DOHH2 (cell line): Measurements from ENCODE around the gene HOXA5.

Source experiments
- H3F3A ChIP-seq: fragments of 200-600 bp; sonication (generic), shearing (Covaris generic); 2 replicates; pipeline ENCODE4 v1.6.0; 2016; ENCODE audit warnings: antibody characterized with exemption, mild to moderate bottlenecking; ENCODE audit not compliant: control insufficient read depth, insufficient read depth
- H3K27ac ChIP-seq: fragments of 200-600 bp; sonication (generic); 2 replicates; pipeline ENCODE4 v1.5.1; 2014; ENCODE audit warnings: low read depth, mild to moderate bottlenecking, low read length, moderate library complexity
- H3K27me3 ChIP-seq: fragments of 200-600 bp; sonication (generic); 2 replicates; pipeline ENCODE4 v1.6.1; 2014; ENCODE audit warnings: mild to moderate bottlenecking, low read length, mixed read lengths; ENCODE audit not compliant: control insufficient read depth
- H3K36me3 ChIP-seq: fragments of 200-600 bp; sonication (generic); 2 replicates; pipeline ENCODE4 v1.6.1; 2014; ENCODE audit warnings: mild to moderate bottlenecking, low read length, moderate library complexity, mixed read lengths; ENCODE audit not compliant: control insufficient read depth
- H3K4me1 ChIP-seq: fragments of 200-600 bp; sonication (generic); 2 replicates; pipeline ENCODE4 v1.6.1; 2014; ENCODE audit warnings: mild to moderate bottlenecking, low read length, mixed read lengths; ENCODE audit not compliant: control insufficient read depth
- H3K4me2 ChIP-seq: fragments of 200-600 bp; sonication (generic); 2 replicates; pipeline ENCODE4 v1.6.0; 2014; ENCODE audit warnings: mild to moderate bottlenecking, low read length, moderate library complexity
- H3K4me3 ChIP-seq: fragments of 200-600 bp; sonication (generic); 2 replicates; pipeline ENCODE4 v1.5.1; 2014; ENCODE audit warnings: mild to moderate bottlenecking, low read length, mixed read lengths
- H3K79me2 ChIP-seq: fragments of 200-600 bp; sonication (generic); 2 replicates; pipeline ENCODE4 v1.6.1; 2014; ENCODE audit warnings: mild to moderate bottlenecking, low read length, mixed read lengths; ENCODE audit not compliant: control insufficient read depth
- H3K9me2 ChIP-seq: fragments of 200-600 bp; sonication (generic); replicated peaks from 2 replicates; pipeline ENCODE4 v1.6.1; 2014; ENCODE audit warnings: mild to moderate bottlenecking, low read length, mixed read lengths; ENCODE audit not compliant: control insufficient read depth
- H3K9me3 ChIP-seq: fragments of 200-600 bp; sonication (generic); 2 replicates; pipeline ENCODE4 v1.6.1; 2014; ENCODE audit warnings: antibody characterized with exemption, low read length, mixed read lengths; ENCODE audit not compliant: control insufficient read depth, insufficient read depth
- H4K20me1 ChIP-seq: fragments of 200-600 bp; sonication (generic); 2 replicates; pipeline ENCODE4 v1.6.0; 2014; ENCODE audit warnings: low read depth, mild to moderate bottlenecking, antibody characterized with exemption, low read length, moderate library complexity; ENCODE audit not compliant: control insufficient read depth, insufficient read depth
- CTCF ChIP-seq: fragments of 200-600 bp; sonication (generic); IDR thresholded peaks from one replicate; pipeline ENCODE4 v1.5.1; 2014; ENCODE audit warnings: antibody characterized with exemption, mild to moderate bottlenecking, low read depth, low read length; ENCODE audit not compliant: poor library complexity, severe bottlenecking
- EZH2phosphoT487 ChIP-seq: fragments of 200-600 bp; sonication (generic); IDR thresholded peaks from 2 replicates; pipeline ENCODE4 v1.6.1; 2017; ENCODE audit warnings: borderline replicate concordance, mild to moderate bottlenecking, antibody characterized with exemption, low read length, moderate library complexity, mixed read lengths

HOXA5 gene

GRCh38 chr7:27129729-27130539 lies 13.5 kb downstream of the HOXA5 start:
- no peak overlapping the region for H3K4me3 ChIP-seq
- peaks cover 52% of the 10 kb centered on the region for H3K27me3 ChIP-seq
- H3K4me1 ChIP-seq = no peaks in the 10 kb centered on the region
- TF ChIP-seq CTCF (no peak), EZH2phosphoT487 (no peak)
- no peaks in the 10 kb centered on the region for H3F3A ChIP-seq
- no peaks in the 10 kb centered on the region for H3K9me3 ChIP-seq
- no peak overlapping the region for H3K4me2 ChIP-seq
- H3K79me2 ChIP-seq = no peaks in the 10 kb centered on the region
- no peaks in the 10 kb centered on the region for H3K9me2 ChIP-seq
- no peaks in the 10 kb centered on the region for H3K36me3 ChIP-seq
- H4K20me1 ChIP-seq = no peaks in the 10 kb centered on the region
- no peak overlapping the region for H3K27ac ChIP-seq

GRCh38 chr7:27128776-27129728 lies 14.4 kb downstream of the HOXA5 start:
- Histone ChIP-seq H3F3A (no peaks in the 10 kb centered on the region), H3K4me1 (no peaks in the 10 kb centered on the region), H3K4me2 (no peak overlapping the region), H3K9me2 (no peaks in the 10 kb centered on the region), H3K36me3 (no peaks in the 10 kb centered on the region), H3K27ac (no peak overlapping the region), H3K4me3 (no peak overlapping the region), H4K20me1 (no peaks in the 10 kb centered on the region), H3K27me3 (peaks cover 44% of the 10 kb centered on the region), H3K9me3 (no peaks in the 10 kb centered on the region), H3K79me2 (no peaks in the 10 kb centered on the region)
- TF ChIP-seq EZH2phosphoT487 (no peak), CTCF (no peak)

- Histone ChIP-seq H4K20me1 (no peaks in the 10 kb centered on the region), H3K27ac (no peak overlapping the region), H3K4me2 (no peak overlapping the region), H3K27me3 (peaks cover 34% of the 10 kb centered on the region), H3K36me3 (no peaks in the 10 kb centered on the region), H3K9me3 (no peaks in the 10 kb centered on the region), H3K4me1 (no peaks in the 10 kb centered on the region), H3K4me3 (no peak overlapping the region), H3K9me2 (no peaks in the 10 kb centered on the region), H3F3A (no peaks in the 10 kb centered on the region), H3K79me2 (no peaks in the 10 kb centered on the region)
- no peak for TF ChIP-seq EZH2phosphoT487
- no peak for TF ChIP-seq CTCF
These were observed 15.4 kb downstream of the HOXA5 start for GRCh38 chr7:27128034-27128433.
